Uterus (tissue), 2 donors: Measurements from ENCODE around the gene GPR152.

Experiments used
- POLR2A ChIP-seq, 2 donors: fragments of 450-650 bp; IDR thresholded peaks; one replicate each; pipeline ENCODE4 v1.6.1; 2016; ENCODE audit warnings: antibody characterized with exemption in 2 of 2, mild to moderate bottlenecking in 1 of 2, moderate library complexity in 1 of 2
- TF ChIP-seq, protein P1 (sequence below), 4 experiments: fragments of 200-600 bp in 2 of 4; fragments of 450-650 bp in 2 of 4; sonication (generic) in 2 of 4; IDR thresholded peaks; one replicate each; pipeline ENCODE4 v1.5.1; 2016 to 2019; ENCODE audit warnings: antibody characterized with exemption in 4 of 4, mild to moderate bottlenecking in 2 of 4, moderate library complexity in 1 of 4

DNA sequence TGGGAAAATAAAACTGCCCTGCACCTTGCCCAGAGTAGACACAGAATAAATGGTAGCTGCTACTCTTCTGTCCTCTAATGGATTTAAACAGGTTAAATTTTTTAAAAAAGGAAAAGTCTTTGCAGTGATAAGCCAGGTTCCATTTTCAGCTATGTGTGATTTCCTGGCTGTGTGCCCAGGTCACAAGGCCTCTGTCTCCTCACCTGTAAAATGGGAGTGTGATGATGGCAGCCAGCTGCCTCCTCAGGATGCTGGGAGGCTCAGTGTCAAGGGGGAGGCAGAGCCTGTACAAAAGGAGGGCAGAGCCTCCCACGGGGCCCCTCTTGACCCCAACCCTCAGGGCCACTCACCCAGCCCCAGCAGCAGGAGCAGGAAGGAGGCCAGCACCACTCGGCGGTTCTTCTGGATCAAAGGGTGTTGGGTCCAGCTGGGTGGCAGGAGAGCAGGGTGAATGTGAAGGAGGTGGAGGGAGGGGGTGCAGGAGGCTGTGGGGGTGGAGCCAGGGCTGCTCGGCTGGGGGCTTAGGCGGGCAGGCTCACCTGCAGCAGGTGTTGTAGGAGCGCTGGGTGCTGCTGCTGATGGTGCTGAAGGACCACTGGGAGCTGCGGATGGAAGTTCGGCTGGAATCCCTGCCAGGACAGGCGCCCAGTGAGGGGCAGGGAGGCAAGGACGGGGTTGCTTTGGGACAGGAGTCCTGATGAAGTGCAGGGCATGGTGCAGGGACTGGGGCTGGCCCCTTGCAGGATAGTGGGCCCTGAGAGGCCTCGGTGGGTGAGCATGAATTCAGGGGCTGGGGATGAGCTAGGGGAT is 14.6 kb upstream of the GPR152 start:
- TF ChIP-seq, protein P1, sequence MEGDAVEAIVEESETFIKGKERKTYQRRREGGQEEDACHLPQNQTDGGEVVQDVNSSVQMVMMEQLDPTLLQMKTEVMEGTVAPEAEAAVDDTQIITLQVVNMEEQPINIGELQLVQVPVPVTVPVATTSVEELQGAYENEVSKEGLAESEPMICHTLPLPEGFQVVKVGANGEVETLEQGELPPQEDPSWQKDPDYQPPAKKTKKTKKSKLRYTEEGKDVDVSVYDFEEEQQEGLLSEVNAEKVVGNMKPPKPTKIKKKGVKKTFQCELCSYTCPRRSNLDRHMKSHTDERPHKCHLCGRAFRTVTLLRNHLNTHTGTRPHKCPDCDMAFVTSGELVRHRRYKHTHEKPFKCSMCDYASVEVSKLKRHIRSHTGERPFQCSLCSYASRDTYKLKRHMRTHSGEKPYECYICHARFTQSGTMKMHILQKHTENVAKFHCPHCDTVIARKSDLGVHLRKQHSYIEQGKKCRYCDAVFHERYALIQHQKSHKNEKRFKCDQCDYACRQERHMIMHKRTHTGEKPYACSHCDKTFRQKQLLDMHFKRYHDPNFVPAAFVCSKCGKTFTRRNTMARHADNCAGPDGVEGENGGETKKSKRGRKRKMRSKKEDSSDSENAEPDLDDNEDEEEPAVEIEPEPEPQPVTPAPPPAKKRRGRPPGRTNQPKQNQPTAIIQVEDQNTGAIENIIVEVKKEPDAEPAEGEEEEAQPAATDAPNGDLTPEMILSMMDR (IDR thresholded peaks at IDR 0.05) = no peak
- TF ChIP-seq POLR2A (IDR thresholded peaks at IDR 0.05) = no peak
